Ureter (tissue), 1 donor: Measurements from ENCODE around the gene PFKFB1. TPM values are rescaled to one million over a fixed set of nuclear protein-coding genes. Genes with fewer than 3 reads are reported as not detected.
"Not testable (repeated sequence)": the region's sequence is repeated elsewhere in the genome, so short reads cannot be mapped to it uniquely, and the experiment has no call there.

Experiments used
- DNase-seq: peaks from one replicate; pipeline ENCODE4 v3.0.0-alpha.2; 2020; ENCODE audit warnings: low spot score
- total RNA-seq: library from RNA; stranded (reverse); gene quantifications from one replicate; pipeline ENCODE4 v1.2.4, GENCODE V29; 2023
- donor health status: DM: yes; HTN: yes; CAD: no.

PFKFB1 gene
- total RNA-seq, 1 donor from 2014 or later = 0.89 TPM

DNA sequence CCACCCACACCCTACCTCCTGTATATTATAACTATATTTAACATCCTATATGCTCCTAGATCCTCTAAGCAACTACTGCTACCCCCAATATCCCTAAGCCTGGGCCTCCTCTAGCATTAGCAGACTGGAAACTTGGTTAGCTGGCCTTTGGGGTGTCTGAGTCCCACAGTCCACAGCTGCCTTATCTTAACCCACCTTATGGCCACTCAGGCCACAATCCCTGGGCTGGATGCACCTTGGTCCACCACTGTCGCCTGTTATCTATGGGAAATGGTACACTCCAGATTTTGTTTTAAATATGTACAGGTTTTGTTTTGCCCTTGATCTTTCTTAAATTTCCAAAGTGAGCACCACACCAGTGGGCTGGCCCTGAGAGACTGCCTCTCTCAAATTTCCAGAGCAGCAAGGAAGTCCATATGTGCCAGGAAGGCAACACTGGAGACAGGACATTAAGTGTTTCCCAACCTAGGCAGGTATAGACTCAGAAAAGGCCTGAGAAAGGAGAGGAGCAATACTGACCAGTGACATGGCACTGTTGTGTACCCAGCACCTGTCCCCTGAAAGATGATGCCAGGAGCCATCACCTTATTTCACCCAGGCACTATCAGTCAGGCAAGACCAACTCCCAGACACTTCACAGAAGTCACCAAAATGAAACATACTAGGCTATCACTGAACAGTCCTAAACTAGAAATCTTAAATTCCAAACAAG, 921 bp downstream of the PFKFB1 start:
- DNase-seq = no peak

DNA sequence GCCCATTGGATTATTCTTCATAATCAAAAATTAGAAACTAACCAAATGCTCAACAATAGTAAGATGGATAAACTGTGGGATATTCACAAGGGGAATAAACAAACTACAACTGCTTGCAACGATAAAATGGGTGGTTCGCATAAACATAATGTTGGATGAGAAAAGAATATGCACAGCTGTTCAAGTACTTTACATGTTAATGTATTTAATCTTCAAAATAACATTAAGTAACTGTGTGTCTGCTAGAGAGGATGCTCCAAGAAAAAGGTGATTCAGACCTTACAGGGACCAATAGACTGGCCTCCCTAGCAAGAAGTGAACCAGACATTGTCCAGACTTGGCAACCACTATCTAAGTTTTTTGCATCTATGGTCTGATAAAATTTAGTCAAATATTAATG, 2.3 kb downstream of the PFKFB1 start:
- no peak for DNase-seq

- DNase-seq = not testable (repeated sequence)
Measured at GRCh38 chrX:54983306-54983705, 10.7 kb downstream of the PFKFB1 start.

- DNase-seq = no peak
Measured at GRCh38 chrX:54980334-54980733, 13.7 kb downstream of the PFKFB1 start.

- no peak for DNase-seq
Measured at GRCh38 chrX:54979432-54979831, 14.6 kb downstream of the PFKFB1 start.

DNA sequence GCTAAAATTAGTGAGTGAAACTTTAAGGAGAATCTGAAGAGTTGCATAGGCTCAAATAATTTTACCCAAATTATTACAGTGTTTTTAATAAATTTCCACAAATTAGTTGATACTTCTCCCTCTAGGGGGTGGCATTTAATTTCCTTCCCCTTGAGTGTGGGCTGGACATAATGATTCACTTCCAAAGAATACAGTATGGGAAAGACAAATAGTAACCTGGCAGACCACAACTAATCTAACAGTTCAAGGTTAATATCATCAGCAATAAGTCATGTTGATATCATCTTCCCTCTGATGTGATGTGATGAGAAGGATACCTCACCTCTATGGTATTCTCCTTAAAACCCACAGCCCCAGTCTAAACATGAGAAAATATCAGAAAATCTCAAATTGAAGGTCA, 15.5 kb downstream of the PFKFB1 start:
- no peak for DNase-seq

- no peak for DNase-seq
Measured at GRCh38 chrX:54977387-54977786, 16.6 kb downstream of the PFKFB1 start.

DNA sequence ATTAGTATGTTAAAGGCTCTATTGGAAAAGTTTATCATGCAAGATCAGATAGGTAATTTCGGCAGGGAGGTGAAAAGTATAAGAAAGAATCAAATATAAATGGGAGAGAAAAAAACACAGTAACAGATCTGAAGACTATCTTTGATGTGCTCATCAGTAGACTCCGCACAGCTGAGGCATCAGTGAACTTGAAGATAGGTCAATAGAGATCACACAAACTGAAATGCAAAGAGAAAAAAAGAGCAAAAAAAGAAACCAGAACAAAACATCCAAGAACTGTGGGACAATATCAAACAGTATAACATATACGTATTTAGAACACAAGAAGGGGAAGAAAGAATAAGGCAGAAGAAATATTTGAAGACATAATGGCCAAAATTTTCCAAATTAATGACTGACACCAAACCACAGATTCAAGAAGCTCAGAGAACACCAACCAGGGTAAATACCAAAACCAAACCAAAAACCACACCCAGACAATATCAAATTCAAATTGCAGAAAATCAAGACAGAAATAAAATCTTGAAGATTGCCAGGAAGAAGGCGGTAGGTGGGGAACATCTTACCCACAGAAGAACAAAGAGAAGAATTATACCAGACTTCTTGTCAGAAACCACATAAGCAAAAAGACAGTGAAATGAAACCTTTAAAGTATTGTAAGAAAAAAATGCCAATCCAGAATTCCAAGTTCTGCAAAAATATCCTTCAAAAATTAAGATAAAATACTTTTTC, 29.1 kb downstream of the PFKFB1 start:
- DNase-seq = no peak

DNA sequence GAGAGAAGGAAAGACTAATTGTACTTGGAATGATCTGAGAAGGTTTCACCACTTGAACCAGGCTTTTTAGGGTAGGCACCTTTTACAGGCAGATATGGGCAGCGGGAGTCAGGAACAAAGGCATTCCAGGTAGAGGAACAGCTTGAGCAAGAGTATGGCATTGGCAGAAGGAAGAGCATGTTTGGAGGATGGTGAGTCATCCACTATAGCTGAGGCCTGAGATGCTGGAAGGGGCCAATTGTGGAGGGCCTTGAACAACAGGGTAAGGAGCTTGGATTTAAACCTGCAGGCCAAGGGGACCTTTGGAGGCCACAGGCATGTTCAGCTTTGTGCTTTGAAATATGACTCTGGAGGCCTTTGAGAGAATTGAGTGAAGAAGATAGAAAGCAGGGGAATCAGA, 32.2 kb downstream of the PFKFB1 start:
- no peak for DNase-seq

GRCh38 chrX:54950730-54951375, 43.1 kb downstream of the PFKFB1 start:
- DNase-seq = no peak

DNA sequence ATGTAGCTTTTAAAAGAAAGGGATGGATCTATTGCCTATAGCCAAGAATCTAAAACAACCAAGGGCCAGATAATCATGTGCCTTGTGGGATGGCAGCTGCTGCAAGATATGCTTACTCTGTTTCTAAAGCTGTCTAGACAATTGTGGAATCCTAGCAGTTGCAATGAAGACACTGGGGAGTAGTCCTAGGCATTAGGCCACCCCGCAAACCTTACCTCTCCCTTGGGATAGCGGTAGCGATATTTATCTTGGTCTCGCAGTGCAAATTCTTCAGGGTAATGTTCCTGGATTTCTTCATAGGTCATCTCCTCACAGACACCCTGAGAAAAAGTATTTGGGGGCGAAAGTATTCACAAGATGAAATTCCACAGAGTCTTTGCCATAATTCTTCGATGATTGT, 48.8 kb downstream of the PFKFB1 start:
- DNase-seq = no peak

- DNase-seq = no peak
Measured at GRCh38 chrX:54944816-54945215, 49.2 kb downstream of the PFKFB1 start.

DNA sequence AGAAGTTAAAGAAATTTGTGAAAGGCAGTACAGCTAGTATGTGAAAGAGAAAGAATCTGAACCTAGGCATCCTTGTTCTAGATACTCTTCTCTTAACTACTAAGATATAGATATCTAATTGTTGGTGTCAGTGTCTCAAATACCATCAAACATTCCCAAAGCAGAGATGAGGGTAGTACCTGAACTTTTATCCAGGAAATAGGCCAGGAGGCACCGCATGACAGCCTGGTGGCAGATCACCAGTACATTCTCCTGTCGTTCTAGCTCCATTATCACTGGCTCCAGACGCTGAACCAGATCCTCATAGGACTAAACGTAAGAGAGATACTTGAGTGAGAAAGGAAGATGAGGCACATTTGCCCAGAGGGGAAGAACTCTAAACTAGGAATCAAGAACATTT, 56.6 kb downstream of the PFKFB1 start:
- no peak for DNase-seq

DNA sequence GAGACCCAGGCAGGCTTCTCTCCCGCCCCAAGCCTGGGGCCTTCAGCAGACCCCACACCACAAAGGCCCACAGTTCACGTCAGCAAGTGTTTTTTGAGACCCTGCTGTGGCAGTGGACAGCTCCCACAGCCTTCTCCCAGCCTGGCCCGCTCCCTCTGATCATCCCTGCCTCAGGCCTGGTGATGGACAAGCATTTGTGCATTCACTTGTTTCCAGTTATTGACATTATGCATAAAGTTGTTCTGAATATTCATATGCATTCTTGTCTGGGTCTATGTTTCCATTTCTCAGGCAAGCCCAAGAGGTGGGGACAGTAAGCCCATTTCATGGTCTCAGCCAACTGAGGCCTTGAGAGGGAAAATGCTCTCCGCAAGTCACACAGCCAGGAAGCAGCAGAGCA, 58.7 kb downstream of the PFKFB1 start:
- no peak for DNase-seq

GRCh38 chrX:54934890-54935289, 59.1 kb downstream of the PFKFB1 start:
- DNase-seq = no peak

GRCh38 chrX:54934058-54934457, 59.9 kb downstream of the PFKFB1 start:
- DNase-seq = no peak

DNA sequence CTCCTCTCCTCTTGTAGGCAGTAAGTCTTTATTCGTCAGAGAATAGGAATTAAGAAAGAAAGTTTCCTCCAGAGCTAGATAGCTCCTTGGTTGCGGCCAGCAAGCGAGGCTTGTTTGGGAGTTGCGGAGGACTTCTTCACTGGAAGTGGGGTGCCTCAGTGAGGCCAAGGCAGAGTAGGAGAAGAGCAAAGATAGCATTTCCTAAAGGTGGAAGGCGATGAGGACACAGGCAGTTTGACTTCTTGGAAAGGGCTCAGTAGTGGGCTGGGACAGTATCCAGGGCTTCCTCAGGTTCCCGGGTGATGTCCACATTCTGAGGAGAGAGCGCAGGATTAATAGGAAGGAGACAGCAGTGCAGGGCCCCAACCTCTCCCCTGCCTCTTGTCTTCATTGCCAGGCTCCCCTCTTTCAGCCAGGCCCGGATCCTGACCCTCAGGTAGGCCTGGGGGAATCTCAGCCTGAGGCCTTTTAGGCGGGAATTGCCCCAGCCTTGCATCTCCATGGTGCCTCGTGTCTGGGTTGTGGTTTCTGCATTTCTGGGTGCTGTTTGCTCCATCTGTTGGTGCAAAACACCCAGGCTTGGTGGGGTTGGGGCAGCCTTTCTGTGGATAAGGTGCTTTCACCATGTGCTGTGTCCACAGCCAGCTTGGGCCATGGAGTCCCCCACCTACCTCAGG, 60.7 kb downstream of the PFKFB1 start:
- DNase-seq = no peak

- DNase-seq = no peak
Measured at GRCh38 chrX:54931107-54931506, 62.9 kb downstream of the PFKFB1 start.

GRCh38 chrX:54930291-54931049, 63.5 kb downstream of the PFKFB1 start:
- DNase-seq = no peak

- no peak for DNase-seq
Measured at GRCh38 chrX:54928876-54929275, 65.1 kb downstream of the PFKFB1 start.

DNA sequence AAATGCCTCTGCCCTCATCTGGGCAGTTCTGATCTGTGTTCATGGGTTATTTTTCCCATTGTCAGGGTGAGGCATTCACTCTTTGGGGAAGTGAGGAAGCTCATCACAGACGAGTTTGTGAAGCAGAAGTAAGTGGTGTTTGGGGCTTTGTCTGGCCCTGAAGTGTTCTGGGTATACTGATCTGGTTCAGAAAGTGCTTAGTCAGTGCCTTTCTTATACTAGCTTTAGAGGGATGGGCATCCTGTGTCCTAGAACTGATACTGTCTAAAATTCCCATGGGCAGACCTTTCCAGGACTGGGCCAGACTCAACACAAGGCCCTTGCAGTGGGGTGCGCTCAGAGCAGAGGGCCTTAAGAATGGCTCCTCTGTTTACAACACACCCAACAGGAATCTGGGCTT, 67.0 kb downstream of the PFKFB1 start:
- DNase-seq = no peak

GRCh38 chrX:54923376-54923775, 70.6 kb downstream of the PFKFB1 start:
- DNase-seq = no peak
